ENCODE measurements around the gene HAPLN1.

HAPLN1 gene

DNA sequence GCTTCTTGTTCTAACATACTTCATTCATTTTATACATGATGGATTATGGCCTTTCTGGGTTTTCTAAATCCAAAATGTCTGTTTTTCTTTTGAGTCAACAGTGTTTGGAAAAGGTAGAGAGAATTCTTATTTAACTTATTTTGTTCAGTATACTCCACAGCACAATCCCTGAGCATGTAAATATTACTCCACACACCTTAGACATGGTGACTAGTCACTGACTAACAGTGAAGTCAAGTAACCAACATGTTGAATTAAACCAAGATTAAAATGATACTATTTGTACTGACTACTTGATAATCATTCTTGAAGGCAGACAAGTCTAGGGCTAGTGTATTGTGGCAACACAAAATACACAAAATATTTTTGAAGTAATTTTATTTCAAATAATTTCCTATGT, 55.0 kb downstream of the HAPLN1 start:
- Histone ChIP-seq H3K9ac (ENCODE audit: insufficient read length, low read depth) (no peak overlapping the region), H3K27me3 (ENCODE audit: insufficient read depth, insufficient read length) (no peaks in the 10 kb centered on the region), H3K4me3 (ENCODE audit: insufficient read length, low read depth) (no peak overlapping the region), H3K9me3 (ENCODE audit: insufficient read depth, low read length) (no peaks in the 10 kb centered on the region), H3K36me3 (ENCODE audit: insufficient read depth, insufficient read length, low read length) (no peaks in the 10 kb centered on the region), H3K4me1 (ENCODE audit: insufficient read depth, insufficient read length) (no peaks in the 10 kb centered on the region)
- no peak for TF ChIP-seq YY1 (IDR thresholded peaks at IDR 0.05; ENCODE audit: insufficient read depth, insufficient read length)
- no peak for TF ChIP-seq SUZ12 (IDR thresholded peaks at IDR 0.05; ENCODE audit: extremely low read depth, insufficient read depth, insufficient read length)
- no peak for TF ChIP-seq ZNF274 (IDR thresholded peaks at IDR 0.05; ENCODE audit: low read depth, low read length)
- DNase-seq (ENCODE audit: low read depth, low spot score), result no peak

DNA sequence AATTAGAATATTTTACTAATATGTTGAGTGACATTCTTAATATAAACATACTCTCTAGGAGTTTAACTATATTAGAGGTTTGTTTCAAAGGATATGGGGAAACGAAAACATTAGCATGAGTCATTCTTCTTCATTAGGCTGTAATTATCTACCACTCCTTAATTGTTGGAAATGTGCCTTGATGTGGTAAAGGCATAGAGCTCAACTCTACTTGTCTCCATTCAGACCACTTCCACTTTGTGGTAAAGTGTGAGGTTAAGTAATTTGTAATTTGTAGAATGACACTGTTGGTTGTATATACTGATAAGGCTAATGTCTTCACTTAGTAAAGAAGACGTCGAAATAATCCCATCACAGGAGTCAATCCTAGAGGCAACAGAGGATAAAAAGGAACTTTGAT, 58.1 kb downstream of the HAPLN1 start:
- Histone ChIP-seq H3K27me3 (ENCODE audit: insufficient read depth, insufficient read length) (no peaks in the 10 kb centered on the region), H3K9ac (ENCODE audit: insufficient read length, low read depth) (no peak overlapping the region)

DNA sequence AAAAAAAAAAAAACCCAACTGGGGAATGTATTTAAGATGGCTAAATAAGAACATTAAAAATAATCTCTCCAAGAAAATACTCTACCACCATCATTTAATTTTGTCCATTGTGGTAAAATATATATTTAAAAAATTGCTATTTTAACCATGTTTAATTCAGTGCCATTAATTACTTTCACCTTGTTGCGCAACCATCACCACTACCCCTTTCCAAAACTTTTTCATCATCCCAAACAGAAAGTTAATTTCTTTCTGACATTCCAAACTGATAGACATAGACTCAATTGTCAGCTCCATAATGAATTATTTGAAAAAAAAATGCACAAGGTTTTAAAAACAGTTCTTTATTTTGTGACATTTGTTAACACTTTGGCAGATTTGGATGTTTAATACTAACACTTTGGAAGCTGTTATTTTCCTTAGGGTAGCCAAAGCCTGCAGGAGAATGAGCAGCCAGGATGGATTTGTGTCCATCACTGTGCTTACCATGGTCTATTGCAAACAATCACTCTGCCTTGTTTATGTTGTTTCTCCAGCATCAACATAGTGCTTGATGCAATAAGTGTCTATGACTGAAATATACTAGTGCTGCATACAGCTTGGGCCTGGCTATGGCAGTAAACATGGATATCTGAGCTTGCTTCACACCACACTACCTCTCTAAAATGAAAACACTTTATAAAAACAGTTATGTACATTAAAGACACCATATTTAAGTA, 62.7 kb downstream of the HAPLN1 start:
- no peaks in the 10 kb centered on the region for H3K4me1 ChIP-seq (ENCODE audit: insufficient read depth, insufficient read length)
- H3K4me3 ChIP-seq (ENCODE audit: insufficient read length, low read depth), result no peak overlapping the region
- no peaks in the 10 kb centered on the region for H3K27me3 ChIP-seq (ENCODE audit: insufficient read depth, insufficient read length)
- H3K9me3 ChIP-seq (ENCODE audit: insufficient read depth, low read length), result no peaks in the 10 kb centered on the region
- TF ChIP-seq ZNF274 (IDR thresholded peaks at IDR 0.05; ENCODE audit: low read depth, low read length) (no peak), YY1 (IDR thresholded peaks at IDR 0.05; ENCODE audit: insufficient read depth, insufficient read length) (no peak), SUZ12 (IDR thresholded peaks at IDR 0.05; ENCODE audit: extremely low read depth, insufficient read depth, insufficient read length) (no peak)
- DNase-seq (ENCODE audit: low read depth, low spot score), result no peak
- H3K9ac ChIP-seq (ENCODE audit: insufficient read length, low read depth), result no peak overlapping the region
- no peaks in the 10 kb centered on the region for H3K36me3 ChIP-seq (ENCODE audit: insufficient read depth, insufficient read length, low read length)

More for the DNA sequence above, 58.1 kb downstream of the HAPLN1 start:
- TF ChIP-seq SUZ12 (IDR thresholded peaks at IDR 0.05; ENCODE audit: extremely low read depth, insufficient read depth, insufficient read length) (no peak), ZNF274 (IDR thresholded peaks at IDR 0.05; ENCODE audit: low read depth, low read length) (no peak), YY1 (IDR thresholded peaks at IDR 0.05; ENCODE audit: insufficient read depth, insufficient read length) (no peak)
- no peaks in the 10 kb centered on the region for H3K4me1 ChIP-seq (ENCODE audit: insufficient read depth, insufficient read length)
- no peaks in the 10 kb centered on the region for H3K9me3 ChIP-seq (ENCODE audit: insufficient read depth, low read length)
- no peaks in the 10 kb centered on the region for H3K36me3 ChIP-seq (ENCODE audit: insufficient read depth, insufficient read length, low read length)
- DNase-seq (ENCODE audit: low read depth, low spot score), result no peak
- H3K4me3 ChIP-seq (ENCODE audit: insufficient read length, low read depth), result no peak overlapping the region

DNA sequence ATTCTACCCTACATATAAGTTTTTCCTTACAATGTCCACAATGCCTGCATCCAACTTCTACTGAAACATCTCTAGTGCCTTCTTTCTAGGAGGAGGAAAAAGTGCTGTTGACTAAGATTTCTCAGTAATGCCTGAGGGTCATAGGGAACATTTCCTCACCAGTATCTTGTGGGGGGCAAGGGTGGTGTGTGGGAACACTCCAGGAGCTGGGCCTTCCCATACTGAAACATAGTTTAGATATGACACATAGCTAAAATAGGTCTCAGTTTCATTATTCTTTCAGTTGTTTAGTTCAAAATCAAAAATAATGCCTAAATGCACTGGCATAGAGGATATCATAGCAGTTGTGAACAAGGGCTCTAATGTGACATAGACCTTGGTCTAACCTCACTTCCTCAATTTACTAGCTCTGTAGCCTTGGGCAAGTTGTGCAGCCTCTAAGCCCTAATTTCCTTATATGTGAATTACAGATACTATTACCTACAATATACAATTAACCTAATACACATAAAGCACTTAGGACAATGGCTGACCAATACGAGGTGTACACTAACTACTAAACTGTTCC, 66.1 kb downstream of the HAPLN1 start:
- Histone ChIP-seq H3K27me3 (ENCODE audit: insufficient read depth, insufficient read length) (no peaks in the 10 kb centered on the region), H3K4me1 (ENCODE audit: insufficient read depth, insufficient read length) (no peaks in the 10 kb centered on the region), H3K36me3 (ENCODE audit: insufficient read depth, insufficient read length, low read length) (no peaks in the 10 kb centered on the region), H3K4me3 (ENCODE audit: insufficient read length, low read depth) (no peak overlapping the region), H3K9ac (ENCODE audit: insufficient read length, low read depth) (no peak overlapping the region), H3K9me3 (ENCODE audit: insufficient read depth, low read length) (no peaks in the 10 kb centered on the region)
- no peak for TF ChIP-seq ZNF274 (IDR thresholded peaks at IDR 0.05; ENCODE audit: low read depth, low read length)
- no peak for TF ChIP-seq SUZ12 (IDR thresholded peaks at IDR 0.05; ENCODE audit: extremely low read depth, insufficient read depth, insufficient read length)
- TF ChIP-seq YY1 (IDR thresholded peaks at IDR 0.05; ENCODE audit: insufficient read depth, insufficient read length), result no peak
- no peak for DNase-seq (ENCODE audit: low read depth, low spot score)

DNA sequence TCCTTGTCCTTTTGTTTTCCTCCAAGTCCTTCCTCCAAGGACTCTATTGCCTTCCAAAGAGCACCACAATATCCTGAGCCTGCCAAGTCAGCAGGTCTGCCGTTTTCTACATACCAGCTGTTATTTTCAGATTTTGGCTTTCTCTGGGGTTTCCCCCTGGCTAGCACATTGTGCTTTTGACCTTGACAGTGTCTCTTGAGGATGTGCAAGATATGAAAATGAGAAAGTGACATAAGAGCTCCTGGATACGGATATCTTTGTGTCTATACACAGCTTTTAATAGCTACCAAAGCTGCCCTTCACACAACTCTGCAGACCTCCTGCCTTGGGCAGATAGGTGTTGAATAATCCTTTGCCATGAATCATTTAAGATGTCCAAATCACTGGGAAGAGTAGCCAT, 67.0 kb downstream of the HAPLN1 start:
- DNase-seq (ENCODE audit: low read depth, low spot score), result no peak
- H3K9ac ChIP-seq (ENCODE audit: insufficient read length, low read depth), result no peak overlapping the region
- H3K4me1 ChIP-seq (ENCODE audit: insufficient read depth, insufficient read length), result no peaks in the 10 kb centered on the region
- TF ChIP-seq ZNF274 (IDR thresholded peaks at IDR 0.05; ENCODE audit: low read depth, low read length) (no peak), YY1 (IDR thresholded peaks at IDR 0.05; ENCODE audit: insufficient read depth, insufficient read length) (no peak), SUZ12 (IDR thresholded peaks at IDR 0.05; ENCODE audit: extremely low read depth, insufficient read depth, insufficient read length) (no peak)
- no peak overlapping the region for H3K4me3 ChIP-seq (ENCODE audit: insufficient read length, low read depth)
- no peaks in the 10 kb centered on the region for H3K36me3 ChIP-seq (ENCODE audit: insufficient read depth, insufficient read length, low read length)
- no peaks in the 10 kb centered on the region for H3K9me3 ChIP-seq (ENCODE audit: insufficient read depth, low read length)
- H3K27me3 ChIP-seq (ENCODE audit: insufficient read depth, insufficient read length), result no peaks in the 10 kb centered on the region

DNA sequence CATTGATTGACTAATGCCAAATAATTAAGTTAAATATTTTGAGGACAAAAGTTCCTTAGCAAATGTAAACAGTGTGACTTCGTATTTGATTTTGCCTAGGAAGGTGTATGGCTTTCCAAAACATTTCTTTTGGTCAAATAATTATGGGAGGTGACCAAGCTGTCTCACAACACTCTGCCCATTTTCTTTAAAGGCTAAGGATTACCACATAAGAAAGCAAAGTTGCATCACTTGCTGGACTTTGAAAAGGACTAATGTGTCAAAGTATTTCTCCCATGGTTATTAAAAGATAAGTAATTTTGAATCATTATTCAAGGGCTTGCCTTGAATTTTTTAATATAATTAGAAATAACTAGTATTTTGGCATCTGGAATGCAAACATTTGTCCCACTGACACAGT, 74.7 kb downstream of the HAPLN1 start:
- Histone ChIP-seq H3K36me3 (ENCODE audit: insufficient read depth, insufficient read length, low read length) (no peaks in the 10 kb centered on the region), H3K4me3 (ENCODE audit: insufficient read length, low read depth) (no peak overlapping the region), H3K9ac (ENCODE audit: insufficient read length, low read depth) (no peak overlapping the region), H3K9me3 (ENCODE audit: insufficient read depth, low read length) (no peaks in the 10 kb centered on the region), H3K4me1 (ENCODE audit: insufficient read depth, insufficient read length) (no peaks in the 10 kb centered on the region), H3K27me3 (ENCODE audit: insufficient read depth, insufficient read length) (no peaks in the 10 kb centered on the region)
- no peak for DNase-seq (ENCODE audit: low read depth, low spot score)
- TF ChIP-seq ZNF274 (IDR thresholded peaks at IDR 0.05; ENCODE audit: low read depth, low read length) (no peak), SUZ12 (IDR thresholded peaks at IDR 0.05; ENCODE audit: extremely low read depth, insufficient read depth, insufficient read length) (no peak), YY1 (IDR thresholded peaks at IDR 0.05; ENCODE audit: insufficient read depth, insufficient read length) (no peak)

DNA sequence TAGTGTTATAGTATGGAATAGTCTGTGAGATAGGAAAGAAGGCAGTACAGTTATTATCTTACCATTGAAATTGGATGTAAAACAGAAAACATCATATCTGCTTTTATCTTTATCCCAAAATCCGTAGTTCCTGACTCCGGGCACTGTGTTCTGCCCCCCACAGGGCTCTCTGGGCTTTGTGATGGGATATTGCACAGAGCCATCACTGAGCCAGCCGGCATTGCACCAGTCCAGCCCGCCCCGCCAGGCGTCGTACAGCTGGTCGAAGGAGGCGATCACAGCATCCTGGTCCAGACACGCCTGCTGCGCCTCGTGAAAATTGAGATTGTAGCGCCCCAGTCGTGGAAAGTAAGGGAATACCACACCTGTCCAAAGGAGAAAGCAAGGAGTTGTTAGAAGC, 76.4 kb downstream of the HAPLN1 start:
- TF ChIP-seq SUZ12 (IDR thresholded peaks at IDR 0.05; ENCODE audit: extremely low read depth, insufficient read depth, insufficient read length), result no peak
- TF ChIP-seq YY1 (IDR thresholded peaks at IDR 0.05; ENCODE audit: insufficient read depth, insufficient read length), result no peak
- no peak for TF ChIP-seq ZNF274 (IDR thresholded peaks at IDR 0.05; ENCODE audit: low read depth, low read length)
- Histone ChIP-seq H3K36me3 (ENCODE audit: insufficient read depth, insufficient read length, low read length) (no peaks in the 10 kb centered on the region), H3K27me3 (ENCODE audit: insufficient read depth, insufficient read length) (no peaks in the 10 kb centered on the region), H3K4me1 (ENCODE audit: insufficient read depth, insufficient read length) (no peaks in the 10 kb centered on the region), H3K9ac (ENCODE audit: insufficient read length, low read depth) (no peak overlapping the region), H3K9me3 (ENCODE audit: insufficient read depth, low read length) (no peaks in the 10 kb centered on the region), H3K4me3 (ENCODE audit: insufficient read length, low read depth) (no peak overlapping the region)
- DNase-seq (ENCODE audit: low read depth, low spot score), result no peak
